K562 (cell line): ENCODE results near the gene HYPK. TPM values are rescaled to one million over a fixed set of nuclear protein-coding genes. Genes with fewer than 3 reads are reported as not detected.

Experiments
- CEBPB ChIP-seq: fragments of 450-650 bp; IDR thresholded peaks from 2 replicates; pipeline ENCODE4 v1.6.1; 2016; ENCODE audit warnings: missing genetic modification characterization, missing compliant biosample characterization
- DDX20 ChIP-seq: fragments of 450-650 bp; IDR thresholded peaks from 2 replicates; pipeline ENCODE4 v1.6.1; 2016; ENCODE audit warnings: missing genetic modification characterization, low read depth, mild to moderate bottlenecking, missing compliant biosample characterization, moderate library complexity
- DNMT1 ChIP-seq: fragments of 450-650 bp; IDR thresholded peaks from 2 replicates; pipeline ENCODE4 v1.6.1; 2016; ENCODE audit warnings: antibody characterized with exemption, mild to moderate bottlenecking
- ELF4 ChIP-seq: fragments of 450-650 bp; formaldehyde crosslinking; IDR thresholded peaks from 2 replicates; pipeline ENCODE4 v1.4.0; 2022; ENCODE audit warnings: missing genetic modification characterization
- EZH2 ChIP-seq: IDR thresholded peaks from 2 replicates; pipeline ENCODE4 v1.6.1; 2012; ENCODE audit warnings: low read depth, mild to moderate bottlenecking, inconsistent platforms, low read length, borderline replicate concordance
- HMBOX1 ChIP-seq: sonication (generic); IDR thresholded peaks from 2 replicates; pipeline ENCODE4 v1.6.1; 2016
- HNRNPH1 ChIP-seq: fragments of 200-400 bp; formaldehyde crosslinking; optimal IDR thresholded peaks from 2 replicates; pipeline ENCODE3; 2017; ENCODE audit warnings: low read depth, mild to moderate bottlenecking, low read length, moderate library complexity
- KAT7 ChIP-seq: sonication (generic); formaldehyde crosslinking; IDR thresholded peaks from 2 replicates; pipeline ENCODE4 v1.8.0; 2022; ENCODE audit warnings: missing genetic modification reagents, mild to moderate bottlenecking, borderline replicate concordance
- MAX ChIP-seq: sonication (generic); formaldehyde crosslinking; IDR thresholded peaks from 2 replicates; pipeline ENCODE4 v1.9.0; 2022; ENCODE audit warnings: mild to moderate bottlenecking, missing genetic modification reagents
- NCOA6 ChIP-seq: fragments of 450-650 bp; IDR thresholded peaks from 2 replicates; pipeline ENCODE4 v1.6.1; 2017; ENCODE audit warnings: mild to moderate bottlenecking
- NEUROD1 ChIP-seq: fragments of 150-350 bp; IDR thresholded peaks from 2 replicates; pipeline ENCODE4 v1.6.1; 2014; ENCODE audit warnings: borderline replicate concordance, low read length, low read depth; ENCODE audit not compliant: partially characterized antibody
- POLR2AphosphoS5 ChIP-seq: IDR thresholded peaks from 2 replicates; pipeline ENCODE4 v1.6.1; 2011; ENCODE audit warnings: mild to moderate bottlenecking, low read depth, low read length, moderate library complexity; ENCODE audit not compliant: control insufficient read depth, insufficient read depth
- POLR3A ChIP-seq: IDR thresholded peaks from 2 replicates; pipeline ENCODE4 v1.6.1; 2011; ENCODE audit warnings: borderline replicate concordance, mild to moderate bottlenecking, moderate library complexity; ENCODE audit not compliant: insufficient read length, insufficient read depth; ENCODE audit errors: extremely low read depth
- SIN3A ChIP-seq, 2 experiments: fragments of 150-350 bp in 1 of 2; IDR thresholded peaks; 2 replicates each; pipeline ENCODE4 v1.6.1; 2011 to 2016; ENCODE audit warnings: borderline replicate concordance in 2 of 2, low read depth in 2 of 2, low read length in 2 of 2, mild to moderate bottlenecking in 2 of 2, moderate library complexity in 2 of 2; ENCODE audit not compliant: control insufficient read depth in 1 of 2
- SMARCA5 ChIP-seq: fragments of 450-650 bp; IDR thresholded peaks from 2 replicates; pipeline ENCODE4 v1.6.1; 2016
- SNIP1 ChIP-seq: fragments of 450-650 bp; IDR thresholded peaks from 2 replicates; pipeline ENCODE4 v1.7.1; 2017; ENCODE audit warnings: low read depth, mild to moderate bottlenecking
- SOX6 ChIP-seq: fragments of 450-650 bp; IDR thresholded peaks from 2 replicates; pipeline ENCODE4 v1.6.1; 2014; ENCODE audit warnings: mild to moderate bottlenecking
- SP1 ChIP-seq: sonication (generic); formaldehyde crosslinking; IDR thresholded peaks from 2 replicates; pipeline ENCODE4 v1.8.1; 2022; ENCODE audit warnings: mild to moderate bottlenecking, missing genetic modification reagents
- SRSF9 ChIP-seq: fragments of 200-400 bp; formaldehyde crosslinking; IDR thresholded peaks from 2 replicates; pipeline ENCODE4 v1.6.1; 2017; ENCODE audit warnings: low read depth, low read length, borderline replicate concordance
- TAF15 ChIP-seq: fragments of 200-400 bp; formaldehyde crosslinking; IDR thresholded peaks from 2 replicates; pipeline ENCODE4 v1.6.1; 2017; ENCODE audit warnings: mild to moderate bottlenecking, low read depth, low read length, moderate library complexity
- TCF15 ChIP-seq: fragments of 250-450 bp; sonication (Bioruptor Pico); IDR thresholded peaks from 2 replicates; pipeline ENCODE4 v1.8.0; 2022; ENCODE audit warnings: moderate library complexity, mild to moderate bottlenecking, inconsistent platforms
- TCF7 ChIP-seq: sonication (generic); IDR thresholded peaks from 2 replicates; pipeline ENCODE4 v1.6.1; 2016; ENCODE audit warnings: antibody characterized with exemption, borderline replicate concordance
- ZBTB7A ChIP-seq: IDR thresholded peaks from 2 replicates; pipeline ENCODE4 v1.6.1; 2011; ENCODE audit warnings: low read depth, mild to moderate bottlenecking, low read length, moderate library complexity, borderline replicate concordance; ENCODE audit not compliant: control insufficient read depth
- ZFX ChIP-seq: sonication (generic); formaldehyde crosslinking; IDR thresholded peaks from 2 replicates; pipeline ENCODE4 v1.8.0; 2022; ENCODE audit warnings: mild to moderate bottlenecking, missing genetic modification reagents, moderate library complexity
- ZNF134 ChIP-seq: fragments of 250-450 bp; sonication (Bioruptor Pico); conservative IDR thresholded peaks from 2 replicates; pipeline ENCODE4 v1.4.0; 2020
- ZNF224 ChIP-seq: sonication (generic); formaldehyde crosslinking; IDR thresholded peaks from 2 replicates; pipeline ENCODE4 v1.8.0; 2022; ENCODE audit warnings: mild to moderate bottlenecking, missing genetic modification reagents
- ZNF24 ChIP-seq: fragments of 450-650 bp; IDR thresholded peaks from 2 replicates; pipeline ENCODE4 v1.6.1; 2016
- ZNF436 ChIP-seq: fragments of 250-450, 450-650 bp; sonication (Bioruptor Pico); formaldehyde crosslinking; IDR thresholded peaks from 2 replicates; pipeline ENCODE4 v1.7.0; 2020; ENCODE audit warnings: mild to moderate bottlenecking
- polyA plus RNA-seq, 8 experiments: library from polyadenylated mRNA; depleted of rRNA in 4 of 8; stranded (reverse) in 5 of 8; unstranded in 3 of 8; fragments of >200 nt; fragmentation: Nextera tagmentation in 2 of 8; fragmentation: Illumina TruSeq in 1 of 8; extraction: Ambion mirVana in 2 of 8; extraction: Trizol in 1 of 8; gene quantifications; 2 replicates each; pipeline versions ENCODE4 v1.2.1 to v1.2.3, GENCODE V29; 2011 to 2014; ENCODE audit warnings: inconsistent platforms in 1 of 8, missing spikeins in 1 of 8
- total RNA-seq, 7 experiments: library from RNA; depleted of rRNA in 6 of 7; stranded (reverse); fragments of >200 nt in 6 of 7; fragmentation: Illumina TruSeq in 2 of 7; extraction: Trizol in 2 of 7; gene quantifications; 2 replicates each; pipeline versions ENCODE4 v1.2.1 to v1.2.3, GENCODE V29; 2011 to 2021; ENCODE audit warnings: low replicate concordance in 1 of 7

HYPK gene
- total and polyA plus RNA-seq, 9 of the 15 experiments (the other 6 are each of a cell fraction or from before 2014, with no cell fraction given): 7.2 to 28.0 (median 21.1) TPM

GRCh38 chr15:43792761-43793476, 7.5 kb upstream of the HYPK start (continued):
- TF ChIP-seq MAX (CRISPR knock-in tag) (no peak), ZNF134 (CRISPR knock-in tag) (no peak), ZNF24 (no peak), DNMT1 (no peak), EZH2 (no peak), SP1 (no peak), SRSF9 (no peak), SMARCA5 (no peak), ZNF224 (CRISPR knock-in tag) (no peak), ZNF436 (no peak), POLR3A (no peak), TAF15 (no peak), NEUROD1 (no peak), HMBOX1 (peak; percentile 37; the same call in 1 of the 2 replicates), POLR2AphosphoS5 (no peak; the same call in 1 of the 2 replicates), TCF7 (no peak), ZBTB7A (no peak), KAT7 (CRISPR knock-in tag) (peak; percentile 85; the same call in 1 of the 2 replicates), TCF15 (CRISPR knock-in tag) (no peak), SNIP1 (no peak), SOX6 (no peak), SIN3A (IDR thresholded peaks at IDR 0.05; ENCODE audit: borderline replicate concordance in 2 of 2, control insufficient read depth in 1 of 2, low read depth in 2 of 2, low read length in 2 of 2) (0 out of 4 replicates have a peak, but pooled peaks of 1 of the 2 experiments have one; percentile 35), HNRNPH1 (no peak), ZFX (CRISPR knock-in tag) (peak; percentile 65; the same call in 1 of the 2 replicates), DDX20 (no peak), NCOA6 (no peak), CEBPB (tag) (no peak), ELF4 (CRISPR knock-in tag) (no peak)
